HepG2 (cell line): ENCODE measurements around the gene ABCB9. TPM values are rescaled to one million over a fixed set of nuclear protein-coding genes. Genes with fewer than 3 reads are reported as not detected.

Source experiments
- DZIP1 ChIP-seq: sonication (generic); formaldehyde crosslinking; IDR thresholded peaks from 2 replicates; pipeline ENCODE4 v1.5.0; 2020; ENCODE audit warnings: mild to moderate bottlenecking, missing genetic modification reagents
- ELF1 ChIP-seq: sonication (generic); formaldehyde crosslinking; IDR thresholded peaks from 2 replicates; pipeline ENCODE4 v1.4.0; 2020; ENCODE audit warnings: missing genetic modification reagents
- GABPA ChIP-seq, 2 experiments: IDR thresholded peaks; 2 replicates each; pipeline ENCODE4 v1.6.1; 2011 to 2016; ENCODE audit warnings: low read depth in 2 of 2, low read length in 1 of 2, missing biosample characterization in 1 of 2, missing genetic modification characterization in 1 of 2
- GZF1 ChIP-seq: sonication (generic); formaldehyde crosslinking; IDR thresholded peaks from 2 replicates; pipeline ENCODE4 v1.5.1; 2020; ENCODE audit warnings: mild to moderate bottlenecking, missing genetic modification reagents
- IRF1 ChIP-seq: sonication (generic); formaldehyde crosslinking; IDR thresholded peaks from 2 replicates; pipeline ENCODE4 v1.4.0; 2020; ENCODE audit warnings: low read depth, mild to moderate bottlenecking, missing genetic modification reagents
- KDM6A ChIP-seq: IDR thresholded peaks from 2 replicates; pipeline ENCODE4 v1.6.1; 2016; ENCODE audit warnings: low read depth
- MTA1 ChIP-seq: sonication (generic); formaldehyde crosslinking; IDR thresholded peaks from 2 replicates; pipeline ENCODE4 v1.4.0; 2020; ENCODE audit warnings: missing genetic modification reagents, mild to moderate bottlenecking, borderline replicate concordance
- NCOA1 ChIP-seq: sonication (generic); formaldehyde crosslinking; IDR thresholded peaks from 2 replicates; pipeline ENCODE4 v1.9.0; 2021; ENCODE audit warnings: missing genetic modification reagents
- NR2F2 ChIP-seq: IDR thresholded peaks from 2 replicates; pipeline ENCODE4 v1.6.1; 2012; ENCODE audit warnings: low read depth, inconsistent platforms, borderline replicate concordance
- PCBP1 ChIP-seq: fragments of 200-400 bp; formaldehyde crosslinking; IDR thresholded peaks from 2 replicates; pipeline ENCODE4 v1.6.1; 2017; ENCODE audit warnings: mild to moderate bottlenecking, low read depth, low read length, borderline replicate concordance
- RFX5 ChIP-seq: IDR thresholded peaks from 2 replicates; pipeline ENCODE4 v1.6.1; 2011; ENCODE audit warnings: low read depth, low read length, improper control_type of control experiment
- SATB2 ChIP-seq: sonication (generic); formaldehyde crosslinking; IDR thresholded peaks from 2 replicates; pipeline ENCODE4 v1.5.0; 2020; ENCODE audit warnings: missing genetic modification reagents
- SMAD3 ChIP-seq: sonication (generic); formaldehyde crosslinking; IDR thresholded peaks from 2 replicates; pipeline ENCODE4 v1.4.0; 2020; ENCODE audit warnings: missing genetic modification reagents
- SOX6 ChIP-seq, 2 experiments: fragments of 450-650 bp in 1 of 2; sonication (generic) in 1 of 2; formaldehyde crosslinking in 1 of 2; IDR thresholded peaks; 2 replicates each; pipeline versions ENCODE4 v1.4.0 to v1.6.1; 2017 to 2020; ENCODE audit warnings: antibody characterized with exemption in 1 of 2, mild to moderate bottlenecking in 1 of 2, missing genetic modification reagents in 1 of 2
- SRY ChIP-seq: sonication (generic); formaldehyde crosslinking; IDR thresholded peaks from 2 replicates; pipeline ENCODE4 v1.8.0; 2022; ENCODE audit warnings: mild to moderate bottlenecking, missing genetic modification reagents
- ZNF264 ChIP-seq: sonication (generic); formaldehyde crosslinking; IDR thresholded peaks from 2 replicates; pipeline ENCODE4 v1.4.0; 2020; ENCODE audit warnings: missing genetic modification reagents
- ZNF296 ChIP-seq: sonication (generic); formaldehyde crosslinking; conservative IDR thresholded peaks from 2 replicates; pipeline ENCODE4 v1.5.0; 2020; ENCODE audit warnings: mild to moderate bottlenecking, missing genetic modification reagents
- ZNF383 ChIP-seq: sonication (generic); formaldehyde crosslinking; IDR thresholded peaks from 2 replicates; pipeline ENCODE4 v1.4.0; 2020; ENCODE audit warnings: missing genetic modification reagents, mild to moderate bottlenecking, borderline replicate concordance
- ZNF512 ChIP-seq: sonication (generic); formaldehyde crosslinking; IDR thresholded peaks from 2 replicates; pipeline ENCODE4 v1.4.0; 2020; ENCODE audit warnings: mild to moderate bottlenecking, missing genetic modification reagents
- polyA plus RNA-seq, 8 experiments: library from polyadenylated mRNA; depleted of rRNA in 3 of 8; stranded (reverse) in 7 of 8; unstranded in 1 of 8; fragments of >200 nt; fragmentation: Illumina TruSeq in 4 of 8; extraction: Trizol in 4 of 8; gene quantifications; 2 replicates each; pipeline versions ENCODE4 v1.2.1 to v1.2.3, GENCODE V29; 2011 to 2016; ENCODE audit warnings: low read depth in 4 of 8, missing spikeins in 1 of 8, mixed read lengths in 1 of 8; ENCODE audit not compliant: insufficient read depth in 1 of 8
- total RNA-seq, 5 experiments: library from RNA; depleted of rRNA; stranded (reverse); fragments of >200 nt; fragmentation: Illumina TruSeq; extraction: Trizol; gene quantifications; 2 replicates each; pipeline ENCODE4 v1.2.3, GENCODE V29; 2016; ENCODE audit warnings: low read depth in 1 of 5
- TF ChIP-seq, protein P1 (sequence below): sonication (generic); formaldehyde crosslinking; IDR thresholded peaks from 2 replicates; pipeline ENCODE4 v1.4.0; 2020; ENCODE audit warnings: missing genetic modification reagents, mild to moderate bottlenecking, borderline replicate concordance

The ABCB9 gene
- total and polyA plus RNA-seq, 2 of the 13 experiments (the other 11 are each of a cell fraction or from before 2014, with no cell fraction given), result 5.1 to 6.0 TPM

DNA sequence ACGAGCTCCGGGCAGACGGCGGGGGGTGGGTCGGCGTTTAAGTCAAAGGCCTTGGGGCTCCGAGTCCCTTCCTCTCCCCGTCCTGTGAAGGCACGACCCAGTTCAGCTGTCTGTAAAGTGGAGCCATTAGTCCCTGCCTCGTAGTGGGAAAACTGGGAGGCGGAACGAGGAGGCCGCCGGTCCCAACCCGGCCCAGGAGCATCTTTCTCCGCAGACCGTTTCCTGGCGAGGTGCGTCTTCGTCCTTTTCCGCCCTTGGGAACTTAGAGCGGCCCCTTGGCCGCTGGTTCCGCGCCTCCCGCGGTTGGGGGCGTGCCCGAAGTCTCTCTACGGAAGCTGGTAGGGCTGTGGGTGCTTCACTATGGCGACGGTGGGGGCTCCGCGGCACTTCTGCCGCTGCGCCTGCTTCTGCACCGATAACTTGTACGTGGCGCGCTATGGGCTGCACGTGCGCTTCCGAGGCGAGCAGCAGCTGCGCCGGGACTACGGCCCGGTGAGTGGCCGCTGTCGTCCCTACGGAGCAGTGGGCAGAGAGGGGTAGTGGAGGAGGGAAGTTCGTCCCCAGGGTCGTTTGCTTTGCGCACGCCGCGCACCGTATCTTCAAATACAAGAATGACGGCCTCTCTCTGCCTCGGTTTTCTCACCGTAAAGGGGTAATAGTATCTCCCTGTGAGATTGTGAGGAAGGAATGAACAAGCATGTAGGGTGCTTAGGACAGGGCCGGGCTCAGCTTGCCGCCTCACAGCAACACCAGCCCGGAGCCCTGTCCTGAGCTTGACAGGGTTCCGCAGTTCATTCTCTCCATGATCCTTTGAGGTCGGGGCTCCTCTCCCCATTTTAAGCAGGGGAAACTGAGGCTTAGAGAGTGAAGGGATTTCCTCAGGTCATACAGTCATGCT, 8.9 kb upstream of the ABCB9 start, which contains the start of gene OGFOD2 (continued):
- TF ChIP-seq, protein P1, sequence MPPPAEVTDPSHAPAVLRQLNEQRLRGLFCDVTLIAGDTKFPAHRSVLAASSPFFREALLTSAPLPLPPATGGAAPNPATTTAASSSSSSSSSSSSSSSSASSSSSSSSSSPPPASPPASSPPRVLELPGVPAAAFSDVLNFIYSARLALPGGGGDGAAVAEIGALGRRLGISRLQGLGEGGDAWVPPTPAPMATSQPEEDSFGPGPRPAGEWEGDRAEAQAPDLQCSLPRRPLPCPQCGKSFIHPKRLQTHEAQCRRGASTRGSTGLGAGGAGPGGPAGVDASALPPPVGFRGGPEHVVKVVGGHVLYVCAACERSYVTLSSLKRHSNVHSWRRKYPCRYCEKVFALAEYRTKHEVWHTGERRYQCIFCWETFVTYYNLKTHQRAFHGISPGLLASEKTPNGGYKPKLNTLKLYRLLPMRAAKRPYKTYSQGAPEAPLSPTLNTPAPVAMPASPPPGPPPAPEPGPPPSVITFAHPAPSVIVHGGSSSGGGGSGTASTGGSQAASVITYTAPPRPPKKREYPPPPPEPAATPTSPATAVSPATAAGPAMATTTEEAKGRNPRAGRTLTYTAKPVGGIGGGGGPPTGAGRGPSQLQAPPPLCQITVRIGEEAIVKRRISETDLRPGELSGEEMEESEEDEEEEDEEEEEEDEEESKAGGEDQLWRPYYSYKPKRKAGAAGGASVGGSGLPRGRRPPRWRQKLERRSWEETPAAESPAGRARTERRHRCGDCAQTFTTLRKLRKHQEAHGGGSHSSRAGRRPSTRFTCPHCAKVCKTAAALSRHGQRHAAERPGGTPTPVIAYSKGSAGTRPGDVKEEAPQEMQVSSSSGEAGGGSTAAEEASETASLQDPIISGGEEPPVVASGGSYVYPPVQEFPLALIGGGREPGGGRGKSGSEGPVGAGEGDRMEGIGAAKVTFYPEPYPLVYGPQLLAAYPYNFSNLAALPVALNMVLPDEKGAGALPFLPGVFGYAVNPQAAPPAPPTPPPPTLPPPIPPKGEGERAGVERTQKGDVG (CRISPR knock-in tag), result 0 out of 2 replicates have a peak, but pooled peaks have one; percentile 60
- 0 out of 2 replicates have a peak, but pooled peaks have one; percentile 44 for TF ChIP-seq PCBP1
- no peak for TF ChIP-seq SOX6 (IDR thresholded peaks at IDR 0.05)
- TF ChIP-seq SOX6 (CRISPR knock-in tag; IDR thresholded peaks at IDR 0.05), result peak; percentile 53
- no peak for TF ChIP-seq IRF1
- TF ChIP-seq ZNF512, result no peak
- no peak for TF ChIP-seq SATB2 (CRISPR knock-in tag)
- no peak; the same call in 1 of the 2 replicates for TF ChIP-seq NR2F2
- no peak for TF ChIP-seq ZNF296
- no peak for TF ChIP-seq SMAD3
- TF ChIP-seq ZNF383 (CRISPR knock-in tag), result no peak
- peak; percentile 54 for TF ChIP-seq ELF1 (CRISPR knock-in tag)
- no peak; the same call in 1 of the 2 replicates for TF ChIP-seq GZF1 (CRISPR knock-in tag)
- TF ChIP-seq KDM6A (CRISPR knock-in tag), result no peak
- TF ChIP-seq DZIP1, result no peak
- no peak for TF ChIP-seq GABPA (IDR thresholded peaks at IDR 0.05; ENCODE audit: low read depth, low read length)
- TF ChIP-seq GABPA (CRISPR knock-in tag; IDR thresholded peaks at IDR 0.05; ENCODE audit: low read depth), result peak; percentile 79; the same call in 1 of the 2 replicates
- no peak for TF ChIP-seq RFX5
- TF ChIP-seq NCOA1 (CRISPR knock-in tag), result no peak
- TF ChIP-seq ZNF264 (CRISPR knock-in tag), result no peak
- peak; percentile 48; the same call in 1 of the 2 replicates for TF ChIP-seq SRY (CRISPR knock-in tag)
- peak; percentile 24; the same call in 1 of the 2 replicates for TF ChIP-seq MTA1 (CRISPR knock-in tag)
